ENCODE results near the gene OR7G1. TPM values are rescaled to one million over a fixed set of nuclear protein-coding genes. Genes with fewer than 3 reads are reported as not detected.

The OR7G1 gene
- not detected in 3 replicates for total RNA-seq (2021)
- Bru-seq, nascent RNA = not detected
- long read RNA-seq, experiment 1 = 0 reads
- long read RNA-seq, experiment 2 = 0 reads
- long read RNA-seq, experiment 3 = 0 reads

- H3K27ac Mint-ChIP-seq = no peak within 1 kb of the TSS
- TF ChIP-seq MYBL2 (CRISPR knock-in tag; IDR thresholded peaks at IDR 0.05) (no peak), TEAD1 (CRISPR knock-in tag; IDR thresholded peaks at IDR 0.05) (no peak), ZNF138 (CRISPR knock-in tag; conservative IDR thresholded peaks at IDR 0.05) (no peak), ZNF416 (CRISPR knock-in tag; IDR thresholded peaks at IDR 0.05) (no peak), PRRX2 (CRISPR knock-in tag; IDR thresholded peaks at IDR 0.05) (no peak), SMAD4 (CRISPR knock-in tag; IDR thresholded peaks at IDR 0.05) (no peak), ERG (CRISPR knock-in tag; IDR thresholded peaks at IDR 0.05) (no peak), FOXP1 (CRISPR knock-in tag; IDR thresholded peaks at IDR 0.05; ENCODE audit: borderline replicate concordance) (no peak), CREM (CRISPR knock-in tag; IDR thresholded peaks at IDR 0.05) (no peak), MAX (CRISPR knock-in tag; IDR thresholded peaks at IDR 0.05) (no peak), CTCF (IDR thresholded peaks at IDR 0.05) (no peak)
- H3K27me3 Mint-ChIP-seq (ENCODE audit: low read depth) = peaks cover 11% of the 10 kb centered on the region
- DNase-seq (ENCODE audit: low spot score) = no peak
- no peak within 1 kb of the TSS for H3K4me3 Mint-ChIP-seq
- peaks cover 51% of the 10 kb centered on the region for H3K36me3 Mint-ChIP-seq
- H3K4me1 Mint-ChIP-seq = no peaks in the 10 kb centered on the region
- peaks cover 67% of the 10 kb centered on the region for H3K9me3 Mint-ChIP-seq
- ChIA-PET POLR2A (interaction anchor here (0.7 kb wide), 1 partner anchor 16 kb away, joined by 4 read pairs; no protein-coding TSS in a partner anchor), CTCF (no interaction called here)
- no peak for ATAC-seq
Measured at GRCh38 chr19:9115307-9115813, at the start of gene OR7G1. Gene OR7G1, minus strand, starts transcription at chr19:9115763. Its CDS starts 0 bp downstream, at chr19:9115763.

- H3K4me1 Mint-ChIP-seq = no peaks in the 10 kb centered on the region
- H3K9me3 Mint-ChIP-seq = peaks cover 3% of the 10 kb centered on the region; the same call in 1 of the 2 replicates
- peaks cover 49% of the 10 kb centered on the region for H3K36me3 Mint-ChIP-seq
Measured at GRCh38 chr19:9165261-9165660, 49.7 kb upstream of the OR7G1 start.

More at GRCh38 chr19:9165261-9165660, 49.7 kb upstream of the OR7G1 start:
- ChIA-PET CTCF (no interaction called here), POLR2A (no interaction called here)
- TF ChIP-seq ATF1 (CRISPR knock-in tag; IDR thresholded peaks at IDR 0.05) = no peak
- no peak for TF ChIP-seq STAT6 (CRISPR knock-in tag; conservative IDR thresholded peaks at IDR 0.05; ENCODE audit: low read depth)
- no peak for TF ChIP-seq ZBTB43 (CRISPR knock-in tag; IDR thresholded peaks at IDR 0.05)
- no peak for TF ChIP-seq NR1H2 (CRISPR knock-in tag; IDR thresholded peaks at IDR 0.05)
- TF ChIP-seq ZNF512 (CRISPR knock-in tag; IDR thresholded peaks at IDR 0.05; ENCODE audit: borderline replicate concordance) = no peak
- no peak for TF ChIP-seq ZNF219 (CRISPR knock-in tag; IDR thresholded peaks at IDR 0.05; ENCODE audit: borderline replicate concordance)
- no peak for TF ChIP-seq IRF2 (CRISPR knock-in tag; IDR thresholded peaks at IDR 0.05; ENCODE audit: borderline replicate concordance, low read depth)
- no peak for TF ChIP-seq E2F4 (CRISPR knock-in tag; IDR thresholded peaks at IDR 0.05; ENCODE audit: borderline replicate concordance, low read depth)
- TF ChIP-seq CREB1 (CRISPR knock-in tag; IDR thresholded peaks at IDR 0.05) = no peak
- no peak for TF ChIP-seq ARID4B (CRISPR knock-in tag; IDR thresholded peaks at IDR 0.05; ENCODE audit: borderline replicate concordance)
- DNase-seq (ENCODE audit: low spot score) (no peak), ATAC-seq (no peak)
- Mint-ChIP-seq H3K27me3 (ENCODE audit: low read depth) (no peaks in the 10 kb centered on the region), H3K4me3 (no peak overlapping the region), H3K27ac (no peak overlapping the region)
